GM19328 (cell line): Measurements from ENCODE around the gene MS4A1.
"Not testable (repeated sequence)": the region's sequence is repeated elsewhere in the genome, so short reads cannot be mapped to it uniquely, and the experiment has no call there.

Source experiments
- ATAC-seq: cut with Tn5 transposase; IDR thresholded peaks from one replicate; pipeline ENCODE4 v1.9.1; 2021; ENCODE audit warnings: mild to moderate bottlenecking, moderate library complexity; ENCODE audit not compliant: unreplicated experiment

Gene MS4A1

DNA sequence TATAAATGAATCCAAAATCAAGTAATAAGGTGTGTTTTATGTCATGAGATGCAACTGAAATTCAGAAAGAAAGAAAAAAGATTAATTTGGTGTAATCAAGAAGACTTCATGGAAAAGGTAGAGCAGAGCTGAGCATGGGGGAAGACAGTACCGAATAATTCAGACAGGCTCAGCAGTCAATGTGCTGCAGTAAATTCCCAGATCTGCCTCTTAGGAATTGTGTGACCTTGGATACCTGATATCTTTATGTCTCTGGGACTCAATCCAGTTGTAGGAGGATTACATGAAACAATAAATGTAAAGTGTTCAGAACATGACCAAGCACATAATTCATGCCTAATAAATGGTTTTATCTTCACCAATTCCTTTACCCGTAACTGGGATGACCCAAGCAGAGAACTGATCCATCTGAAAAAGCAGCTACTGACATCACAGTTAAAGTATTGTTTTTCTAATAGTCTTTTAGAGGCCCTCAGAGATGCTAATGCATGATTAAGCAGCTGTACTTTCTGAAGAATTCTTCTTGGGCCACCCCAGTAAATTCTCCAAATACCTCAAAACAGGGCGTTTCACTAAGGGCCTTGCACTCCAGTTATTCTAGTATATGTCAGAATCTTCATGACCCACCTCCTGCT, 44.7 kb downstream of the MS4A1 start:
- no peak for ATAC-seq

DNA sequence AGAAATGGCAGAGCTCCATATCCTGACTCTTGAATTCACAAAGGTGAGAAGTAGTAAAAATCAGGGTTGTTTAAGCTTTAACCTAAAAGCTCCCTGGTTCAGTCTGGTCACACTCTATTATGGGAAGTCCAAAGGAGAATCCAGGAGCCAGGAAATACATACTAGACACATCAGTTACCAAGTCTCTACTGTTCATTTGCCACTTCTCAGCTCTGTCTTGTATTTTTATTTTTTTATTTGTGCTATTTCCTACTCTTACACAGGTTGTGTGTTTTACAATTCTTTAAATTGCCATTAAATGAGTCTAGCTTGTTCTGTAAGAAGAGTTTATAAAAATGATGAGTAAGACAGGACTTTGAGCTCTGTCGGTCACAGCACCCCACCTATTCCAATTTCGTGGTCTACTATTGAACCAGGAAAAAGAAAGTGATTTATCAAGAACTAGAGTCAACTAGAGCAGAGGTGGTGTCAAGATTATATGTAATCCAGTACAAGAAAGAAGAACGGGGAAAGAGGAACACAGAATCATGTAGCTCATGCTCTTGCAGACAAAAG, 46.7 kb downstream of the MS4A1 start:
- ATAC-seq: no peak

DNA sequence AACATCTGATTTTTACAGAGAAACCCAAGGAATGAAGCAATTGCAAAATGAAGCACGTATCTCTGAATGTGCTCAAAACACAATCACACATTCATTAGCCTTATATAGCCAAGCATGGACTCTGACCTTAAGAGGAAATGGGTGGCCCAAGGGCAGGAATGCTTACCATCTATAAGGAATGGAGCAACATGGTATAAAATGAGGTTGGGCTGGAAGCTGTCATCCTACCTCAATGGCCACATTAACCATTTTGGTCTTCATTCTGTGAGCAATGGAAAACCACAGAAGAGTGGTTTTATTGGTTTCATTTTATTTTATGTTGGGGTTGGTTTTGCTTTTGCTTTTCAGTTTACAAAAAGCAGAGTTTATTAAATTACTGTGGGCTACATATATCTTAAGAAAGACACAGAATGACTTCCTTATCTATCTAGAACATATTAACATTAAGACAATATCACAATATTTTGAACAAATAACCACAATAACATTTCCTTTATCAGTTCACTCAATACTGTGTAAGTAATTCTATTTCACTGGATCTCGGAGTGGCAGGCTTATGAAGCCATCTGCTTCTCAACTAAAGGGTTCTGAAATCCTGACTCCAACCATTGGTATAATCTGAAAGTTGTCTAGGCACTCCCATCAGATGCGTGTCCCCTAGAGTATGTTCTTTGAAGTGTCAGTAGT, 48.7 kb downstream of the MS4A1 start:
- no peak for ATAC-seq

DNA sequence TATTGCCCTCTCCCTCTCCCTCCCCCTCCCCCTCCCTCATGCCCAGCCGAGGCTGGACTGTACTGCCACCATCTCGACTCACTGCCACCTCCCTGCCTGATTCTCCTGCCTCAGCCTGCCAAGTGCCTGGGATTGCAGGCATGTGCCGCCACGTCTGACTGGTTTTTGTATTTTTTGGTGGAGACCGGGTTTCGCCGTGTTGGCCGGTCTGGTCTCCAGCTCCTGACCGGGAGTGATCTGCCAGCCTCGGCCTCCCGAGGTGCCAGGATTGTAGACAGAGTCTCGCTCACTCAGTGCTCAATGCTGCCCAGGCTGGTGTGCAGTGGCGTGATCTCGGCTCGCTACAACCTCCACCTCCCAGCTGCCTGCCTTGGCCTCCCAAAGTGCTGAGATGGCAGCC, 54.0 kb downstream of the MS4A1 start:
- ATAC-seq: not testable (repeated sequence)

- ATAC-seq: not testable (repeated sequence)
Measured at GRCh38 chr11:60510209-60510608, 54.6 kb downstream of the MS4A1 start.

- no peak for ATAC-seq
Measured at GRCh38 chr11:60511393-60511792, 55.7 kb downstream of the MS4A1 start.

DNA sequence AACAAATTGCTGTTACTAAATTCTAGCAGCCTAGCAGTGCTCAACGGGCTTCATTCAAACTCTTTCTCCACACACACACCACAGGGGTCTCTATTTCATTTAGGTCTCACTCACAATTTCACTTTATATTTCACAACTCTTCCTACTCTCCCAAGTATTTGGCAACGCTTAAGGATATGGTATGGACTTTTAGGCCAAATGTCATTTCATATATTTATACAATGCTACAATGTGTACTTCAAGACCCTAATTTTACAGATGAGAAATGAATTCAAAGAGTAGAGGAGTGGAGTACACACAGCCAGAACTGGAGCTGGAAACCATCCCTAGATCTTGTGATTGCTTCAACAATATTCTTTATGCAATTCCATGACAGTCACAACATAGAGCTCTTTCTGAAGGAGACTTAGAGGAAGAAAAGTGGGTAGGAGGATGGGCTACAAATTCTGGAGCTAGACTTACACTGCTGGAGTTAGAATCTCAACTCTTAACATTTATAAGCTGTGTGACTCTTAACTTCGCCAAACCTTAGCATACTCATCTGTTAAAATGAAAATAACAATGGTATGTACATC, 57.1 kb downstream of the MS4A1 start:
- ATAC-seq: no peak

- no peak for ATAC-seq
Measured at GRCh38 chr11:60513496-60514460, 58.1 kb downstream of the MS4A1 start.

- no peak for ATAC-seq
Measured at GRCh38 chr11:60515144-60515855, 59.7 kb downstream of the MS4A1 start, which contains the start of gene MS4A13. Gene MS4A13, plus strand, starts transcription at chr11:60515392. Its CDS starts 2,692 bp downstream, at chr11:60518084.
